Ovary (tissue), 3 donors: Measurements from ENCODE around the gene IFFO2.

ENCODE experiments used
- EP300 ChIP-seq: sonication (generic); formaldehyde crosslinking; IDR thresholded peaks from one replicate; pipeline ENCODE4 v1.6.1; 2017; ENCODE audit warnings: antibody characterized with exemption
- POLR2A ChIP-seq: fragments of 450-650 bp; IDR thresholded peaks from one replicate; pipeline ENCODE4 v1.6.1; 2017; ENCODE audit warnings: antibody characterized with exemption, mild to moderate bottlenecking, moderate library complexity
- TF ChIP-seq, protein P1 (sequence below), 3 donors: fragments of 450-650 bp in 2 of 3; fragments of 200-600 bp in 1 of 3; IDR thresholded peaks; one replicate each; pipeline versions ENCODE4 v1.5.1 to v1.8.0; 2016 to 2022; ENCODE audit warnings: antibody characterized with exemption in 3 of 3, mild to moderate bottlenecking in 1 of 3
- donor health status: DM: no; HTN: no; CAD: no.

GRCh38 chr1:18928406-18928805 is 28.1 kb downstream of the IFFO2 start:
- TF ChIP-seq POLR2A (no peak), EP300 (no peak)
- TF ChIP-seq, protein P1, sequence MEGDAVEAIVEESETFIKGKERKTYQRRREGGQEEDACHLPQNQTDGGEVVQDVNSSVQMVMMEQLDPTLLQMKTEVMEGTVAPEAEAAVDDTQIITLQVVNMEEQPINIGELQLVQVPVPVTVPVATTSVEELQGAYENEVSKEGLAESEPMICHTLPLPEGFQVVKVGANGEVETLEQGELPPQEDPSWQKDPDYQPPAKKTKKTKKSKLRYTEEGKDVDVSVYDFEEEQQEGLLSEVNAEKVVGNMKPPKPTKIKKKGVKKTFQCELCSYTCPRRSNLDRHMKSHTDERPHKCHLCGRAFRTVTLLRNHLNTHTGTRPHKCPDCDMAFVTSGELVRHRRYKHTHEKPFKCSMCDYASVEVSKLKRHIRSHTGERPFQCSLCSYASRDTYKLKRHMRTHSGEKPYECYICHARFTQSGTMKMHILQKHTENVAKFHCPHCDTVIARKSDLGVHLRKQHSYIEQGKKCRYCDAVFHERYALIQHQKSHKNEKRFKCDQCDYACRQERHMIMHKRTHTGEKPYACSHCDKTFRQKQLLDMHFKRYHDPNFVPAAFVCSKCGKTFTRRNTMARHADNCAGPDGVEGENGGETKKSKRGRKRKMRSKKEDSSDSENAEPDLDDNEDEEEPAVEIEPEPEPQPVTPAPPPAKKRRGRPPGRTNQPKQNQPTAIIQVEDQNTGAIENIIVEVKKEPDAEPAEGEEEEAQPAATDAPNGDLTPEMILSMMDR (IDR thresholded peaks at IDR 0.05) = no peak
